Kasumi-1 (cell line): ENCODE measurements around the gene PXK.
A peak's percentile ranks its signal among the peaks of the same experiment; 100 is the strongest.
"Not testable (repeated sequence)": the region's sequence is repeated elsewhere in the genome, so short reads cannot be mapped to it uniquely, and the experiment has no call there.

Experiments used
- DNase-seq, 2 experiments: peaks; one replicate each; lab custom pipeline; 2025; lab: John Stamatoyannopoulos, UW

PXK gene

GRCh38 chr3:58418227-58418626 is 85.5 kb downstream of the PXK start:
- DNase-seq = no peak

- DNase-seq = no peak
Measured at GRCh38 chr3:58419780-58420507, 87.3 kb downstream of the PXK start.

- no peak for DNase-seq
Measured at GRCh38 chr3:58421004-58421403, 88.3 kb downstream of the PXK start.

- DNase-seq = peak; percentile 19 to 32
Measured at GRCh38 chr3:58422756-58423325, 90.1 kb downstream of the PXK start.

- DNase-seq = no peak
Measured at GRCh38 chr3:58424613-58425012, 91.9 kb downstream of the PXK start.

GRCh38 chr3:58425782-58426181 is 93.1 kb downstream of the PXK start:
- no peak for DNase-seq

- no peak for DNase-seq
Measured at GRCh38 chr3:58427661-58428361, 95.1 kb downstream of the PXK start.

GRCh38 chr3:58429657-58430056 is 97.0 kb downstream of the PXK start:
- no peak for DNase-seq

GRCh38 chr3:58432905-58433304 is 100.2 kb downstream of the PXK start:
- no peak for DNase-seq

GRCh38 chr3:58433400-58434167 is 100.9 kb downstream of the PXK start, which contains the start of gene PDHB:
PDHB (minus strand) TSS chr3:58433832; CDS start chr3:58433809, 23 bp downstream.
- peak; percentile 87 to 90 for DNase-seq

GRCh38 chr3:58434168-58434504 is 101.4 kb downstream of the PXK start:
- no peak for DNase-seq

GRCh38 chr3:58434511-58434910 is 101.8 kb downstream of the PXK start:
- no peak for DNase-seq

GRCh38 chr3:58434990-58435389 is 102.3 kb downstream of the PXK start:
- DNase-seq = no peak

- DNase-seq = not testable (repeated sequence)
Measured at GRCh38 chr3:58437276-58437675, 104.6 kb downstream of the PXK start.

GRCh38 chr3:58440996-58441355 is 108.3 kb downstream of the PXK start:
- not testable (repeated sequence) for DNase-seq

GRCh38 chr3:58441514-58442450 is 109.1 kb downstream of the PXK start:
- DNase-seq = no peak

- DNase-seq = no peak
Measured at GRCh38 chr3:58452176-58452575, 119.5 kb downstream of the PXK start.

- no peak for DNase-seq
Measured at GRCh38 chr3:58459160-58459559, 126.5 kb downstream of the PXK start.

GRCh38 chr3:58462829-58463180 is 130.1 kb downstream of the PXK start:
- DNase-seq = no peak

GRCh38 chr3:58463181-58463941 is 130.7 kb downstream of the PXK start:
- DNase-seq = peak; percentile 76 to 79

GRCh38 chr3:58463942-58464271 is 131.2 kb downstream of the PXK start:
- DNase-seq = no peak
